ENCODE results near the gene VPS11.

VPS11 gene

GRCh38 chr11:119126675-119127268, 59.2 kb downstream of the VPS11 start:
- DNase-seq: no peak

GRCh38 chr11:119130662-119131061, 63.0 kb downstream of the VPS11 start:
- no peak for DNase-seq

Measured in AML-193 (cell line).